K562 (cell line): ENCODE results near the gene MED19. TPM values are rescaled to one million over a fixed set of nuclear protein-coding genes. Genes with fewer than 3 reads are reported as not detected.

Experiments
- ATF6 ChIP-seq: sonication (generic); formaldehyde crosslinking; IDR thresholded peaks from 2 replicates; pipeline ENCODE4 v1.4.0; 2020; ENCODE audit warnings: mild to moderate bottlenecking, missing genetic modification reagents
- BACH1 ChIP-seq: fragments of 200-800 bp; sonication (Bioruptor generic); IDR thresholded peaks from 2 replicates; pipeline ENCODE4 v1.6.1; 2016; ENCODE audit warnings: missing genetic modification characterization, missing compliant biosample characterization
- BRF1 ChIP-seq: IDR thresholded peaks from 3 replicates; pipeline ENCODE4 v1.6.1; 2011; ENCODE audit warnings: borderline replicate concordance, mild to moderate bottlenecking; ENCODE audit not compliant: insufficient read length; ENCODE audit errors: extremely low read depth
- CBFB ChIP-seq: sonication (generic); formaldehyde crosslinking; IDR thresholded peaks from 2 replicates; pipeline ENCODE4 v1.4.0; 2020; ENCODE audit warnings: mild to moderate bottlenecking, missing genetic modification reagents
- EP400 ChIP-seq: fragments of 450-650 bp; IDR thresholded peaks from 2 replicates; pipeline ENCODE4 v1.6.1; 2017; ENCODE audit warnings: antibody characterized with exemption, mild to moderate bottlenecking, moderate library complexity
- FOSL1 ChIP-seq: fragments of 200-800 bp; sonication (Bioruptor generic); conservative IDR thresholded peaks from 2 replicates; pipeline ENCODE4 v1.6.1; 2016; ENCODE audit warnings: missing genetic modification characterization, missing compliant biosample characterization
- FOXK1 ChIP-seq: sonication (generic); formaldehyde crosslinking; IDR thresholded peaks from 2 replicates; pipeline ENCODE4 v1.8.0; 2022; ENCODE audit warnings: missing genetic modification reagents, mild to moderate bottlenecking, borderline replicate concordance
- FOXM1 ChIP-seq, 2 experiments: fragments of 450-650 bp in 1 of 2; sonication (generic) in 1 of 2; formaldehyde crosslinking in 1 of 2; IDR thresholded peaks; 2 replicates each; pipeline versions ENCODE4 v1.6.1 to v1.9.0; 2017 to 2022; ENCODE audit warnings: low read depth in 2 of 2, mild to moderate bottlenecking in 2 of 2, missing genetic modification reagents in 1 of 2, moderate library complexity in 1 of 2
- KAT7 ChIP-seq: sonication (generic); formaldehyde crosslinking; IDR thresholded peaks from 2 replicates; pipeline ENCODE4 v1.8.0; 2022; ENCODE audit warnings: missing genetic modification reagents, mild to moderate bottlenecking, borderline replicate concordance
- NFYB ChIP-seq: IDR thresholded peaks from 2 replicates; pipeline ENCODE4 v1.6.1; 2011; ENCODE audit warnings: mild to moderate bottlenecking, moderate library complexity; ENCODE audit not compliant: insufficient read length; ENCODE audit errors: extremely low read depth
- NR4A1 ChIP-seq, 2 experiments: fragments of 250-450 bp in 1 of 2; fragments of 450-650 bp in 1 of 2; sonication (Bioruptor Pico) in 1 of 2; IDR thresholded peaks; 2 replicates each; pipeline versions ENCODE4 v1.4.0 to v1.6.1; 2016 to 2020; ENCODE audit warnings: mild to moderate bottlenecking in 2 of 2, missing compliant biosample characterization in 1 of 2, missing genetic modification characterization in 1 of 2, moderate library complexity in 1 of 2
- POLR2AphosphoS5 ChIP-seq: IDR thresholded peaks from 2 replicates; pipeline ENCODE4 v1.6.1; 2011; ENCODE audit warnings: mild to moderate bottlenecking, low read depth, low read length, moderate library complexity; ENCODE audit not compliant: control insufficient read depth, insufficient read depth
- RBFOX2 ChIP-seq: fragments of 200-400 bp; formaldehyde crosslinking; IDR thresholded peaks from 2 replicates; pipeline ENCODE4 v1.6.1; 2017; ENCODE audit warnings: low read depth, mild to moderate bottlenecking, low read length, moderate library complexity
- SREBF1 ChIP-seq: fragments of 150-350 bp; IDR thresholded peaks from 2 replicates; pipeline ENCODE4 v1.6.1; 2014; ENCODE audit warnings: antibody characterized with exemption, low read depth, low read length, borderline replicate concordance
- SREBF2 ChIP-seq: sonication (generic); formaldehyde crosslinking; IDR thresholded peaks from 2 replicates; pipeline ENCODE4 v1.4.0; 2020; ENCODE audit warnings: mild to moderate bottlenecking, missing genetic modification reagents
- VEZF1 ChIP-seq: fragments of 200-800 bp; sonication (Bioruptor generic); IDR thresholded peaks from 2 replicates; pipeline ENCODE4 v1.6.1; 2017; ENCODE audit warnings: missing genetic modification characterization, missing compliant biosample characterization
- ZBTB34 ChIP-seq: fragments of 250-450 bp; sonication (Bioruptor Pico); IDR thresholded peaks from 2 replicates; pipeline ENCODE4 v1.8.0; 2021; ENCODE audit warnings: mild to moderate bottlenecking, moderate library complexity
- ZBTB7A ChIP-seq: IDR thresholded peaks from 2 replicates; pipeline ENCODE4 v1.6.1; 2011; ENCODE audit warnings: low read depth, mild to moderate bottlenecking, low read length, moderate library complexity, borderline replicate concordance; ENCODE audit not compliant: control insufficient read depth
- ZNF395 ChIP-seq: fragments of 200-800 bp; sonication (Bioruptor generic); IDR thresholded peaks from 2 replicates; pipeline ENCODE4 v1.6.1; 2017; ENCODE audit warnings: missing genetic modification characterization, missing compliant biosample characterization
- ZNF586 ChIP-seq: fragments of 450-650 bp; formaldehyde crosslinking; conservative IDR thresholded peaks from 2 replicates; pipeline ENCODE4 v1.4.0; 2020; ENCODE audit warnings: mild to moderate bottlenecking, moderate library complexity
- polyA plus RNA-seq, 8 experiments: library from polyadenylated mRNA; depleted of rRNA in 4 of 8; stranded (reverse) in 5 of 8; unstranded in 3 of 8; fragments of >200 nt; fragmentation: Nextera tagmentation in 2 of 8; fragmentation: Illumina TruSeq in 1 of 8; extraction: Ambion mirVana in 2 of 8; extraction: Trizol in 1 of 8; gene quantifications; 2 replicates each; pipeline versions ENCODE4 v1.2.1 to v1.2.3, GENCODE V29; 2011 to 2014; ENCODE audit warnings: inconsistent platforms in 1 of 8, missing spikeins in 1 of 8
- total RNA-seq, 7 experiments: library from RNA; depleted of rRNA in 6 of 7; stranded (reverse); fragments of >200 nt in 6 of 7; fragmentation: Illumina TruSeq in 2 of 7; extraction: Trizol in 2 of 7; gene quantifications; 2 replicates each; pipeline versions ENCODE4 v1.2.1 to v1.2.3, GENCODE V29; 2011 to 2021; ENCODE audit warnings: low replicate concordance in 1 of 7

MED19 gene
- total and polyA plus RNA-seq, 9 of the 15 experiments (the other 6 are each of a cell fraction or from before 2014, with no cell fraction given), result 7.3 to 23.5 (median 15.0) TPM

- peak; percentile 78 for TF ChIP-seq NFYB
- TF ChIP-seq ZBTB7A, result 0 out of 2 replicates have a peak, but pooled peaks have one; percentile 18
- TF ChIP-seq ZBTB34 (CRISPR knock-in tag), result no peak
- peak; percentile 68; the same call in 1 of the 2 replicates for TF ChIP-seq EP400
- peak; percentile 54 for TF ChIP-seq POLR2AphosphoS5
- TF ChIP-seq BACH1 (tag), result peak; percentile 46; the same call in 1 of the 2 replicates
- TF ChIP-seq ZNF586 (CRISPR knock-in tag), result no peak
- 0 out of 2 replicates have a peak, but pooled peaks have one; percentile 9 for TF ChIP-seq FOXM1 (IDR thresholded peaks at IDR 0.05; ENCODE audit: low read depth)
- no peak for TF ChIP-seq FOXM1 (CRISPR knock-in tag; IDR thresholded peaks at IDR 0.05; ENCODE audit: low read depth)
- peak; percentile 49; the same call in 1 of the 2 replicates for TF ChIP-seq SREBF1
- TF ChIP-seq CBFB (CRISPR knock-in tag), result no peak
- no peak; the same call in 1 of the 2 replicates for TF ChIP-seq KAT7 (CRISPR knock-in tag)
- no peak for TF ChIP-seq BRF1
- 0 out of 2 replicates have a peak, but pooled peaks have one; percentile 86 for TF ChIP-seq SREBF2 (CRISPR knock-in tag)
- no peak for TF ChIP-seq RBFOX2
- TF ChIP-seq FOXK1 (CRISPR knock-in tag), result no peak
- TF ChIP-seq ATF6 (CRISPR knock-in tag), result peak; percentile 52; the same call in 1 of the 2 replicates
- no peak for TF ChIP-seq ZNF395
- TF ChIP-seq FOSL1 (tag), result peak; percentile 36
- peak; percentile 27; the same call in 1 of the 2 replicates for TF ChIP-seq NR4A1 (CRISPR knock-in tag; IDR thresholded peaks at IDR 0.05)
- no peak for TF ChIP-seq NR4A1 (tag; IDR thresholded peaks at IDR 0.05)
- TF ChIP-seq VEZF1 (CRISPR knock-in tag), result no peak
These were observed 44.8 kb downstream of the MED19 start (continued) for GRCh38 chr11:57667117-57667735.
